Activated T-helper 2 cell treated with anti-CD3 and anti-CD28 coated beads, Interferon-gamma antibody, Interleukin-2, Interleukin-4, amounts not matched to agents 10 μg/mL and 5 μg/mL and 100 μg/mL, durations not matched to agents 14 hours and 24 hours and 36 hours (primary cell): ENCODE data around the gene EMC6. TPM values are rescaled to one million over a fixed set of nuclear protein-coding genes. Genes with fewer than 3 reads are reported as not detected.

ENCODE experiments used
- DNase-seq: peaks from one replicate; pipeline ENCODE4 v3.0.0; 2021; ENCODE audit warnings: low spot score
- H3K27ac Mint-ChIP-seq: one replicate; pipeline ENCODE4 v1.8.0; 2021; ENCODE audit warnings: mixed read lengths
- H3K27me3 Mint-ChIP-seq: one replicate; pipeline ENCODE4 v1.8.0; 2021; ENCODE audit warnings: low read depth, mixed read lengths
- H3K36me3 Mint-ChIP-seq: one replicate; pipeline ENCODE4 v1.8.0; 2021; ENCODE audit warnings: low read depth, mixed read lengths
- H3K4me1 Mint-ChIP-seq: one replicate; pipeline ENCODE4 v1.8.0; 2021; ENCODE audit warnings: low read depth, mixed read lengths
- H3K4me3 Mint-ChIP-seq: one replicate; pipeline ENCODE4 v1.8.0; 2021; ENCODE audit warnings: low read depth, mild to moderate bottlenecking, moderate library complexity, mixed read lengths
- H3K9me3 Mint-ChIP-seq: one replicate; pipeline ENCODE4 v1.8.0; 2021; ENCODE audit warnings: mixed read lengths
- intact Hi-C: fragments of 100-400 bp; cut with micrococcal nuclease; formaldehyde crosslinking; loops from one replicate; pipeline ENCODE4 v1.15.1; 2023
- total RNA-seq: library from RNA; stranded (reverse); gene quantifications from 2 replicates; pipeline ENCODE4 v1.2.3, GENCODE V29; 2022

Gene EMC6
- total RNA-seq, 1 donor from 2014 or later: 64.9 TPM

- Mint-ChIP-seq H3K27ac (peak overlapping the region; percentile 97), H3K4me1 (peaks cover 59% of the 10 kb centered on the region), H3K36me3 (peaks cover 68% of the 10 kb centered on the region), H3K9me3 (no peaks in the 10 kb centered on the region), H3K4me3 (peak overlapping the region; percentile 71), H3K27me3 (no peaks in the 10 kb centered on the region)
- intact Hi-C loops: loop anchor here (1.0 to 10.0 kb wide), 4 partner anchors 71 to 845 kb away; partner anchors contain the start of gene RAP1GAP2
- peak; percentile 32 for DNase-seq
These were observed 28.5 kb upstream of the EMC6 start for GRCh38 chr17:3639981-3640596.

- Mint-ChIP-seq H3K36me3 (peaks cover 74% of the 10 kb centered on the region), H3K4me1 (peaks cover 61% of the 10 kb centered on the region), H3K9me3 (no peaks in the 10 kb centered on the region), H3K27me3 (no peaks in the 10 kb centered on the region), H3K4me3 (no peak overlapping the region), H3K27ac (peak overlapping the region; percentile 97)
- no peak for DNase-seq
- intact Hi-C loops: loop anchor here (10.0 kb wide), 1 partner anchor 846 kb away; the partner anchor contains the start of gene RAP1GAP2
These were observed 27.6 kb upstream of the EMC6 start for GRCh38 chr17:3641014-3641413.

GRCh38 chr17:3641717-3642486 is 26.7 kb upstream of the EMC6 start:
- intact Hi-C loops: loop anchor here (10.0 kb wide), 1 partner anchor 847 kb away; the partner anchor contains the start of gene RAP1GAP2
- Mint-ChIP-seq H3K9me3 (no peaks in the 10 kb centered on the region), H3K27ac (peak overlapping the region; percentile 97), H3K4me1 (peaks cover 61% of the 10 kb centered on the region), H3K4me3 (no peak overlapping the region), H3K36me3 (peaks cover 74% of the 10 kb centered on the region), H3K27me3 (no peaks in the 10 kb centered on the region)
- no peak for DNase-seq

GRCh38 chr17:3643889-3644349 is 24.7 kb upstream of the EMC6 start:
- Mint-ChIP-seq H3K27ac (peak overlapping the region; percentile 68), H3K9me3 (no peaks in the 10 kb centered on the region), H3K27me3 (no peaks in the 10 kb centered on the region), H3K4me1 (peaks cover 50% of the 10 kb centered on the region), H3K4me3 (no peak overlapping the region), H3K36me3 (peaks cover 78% of the 10 kb centered on the region)
- intact Hi-C loops: loop anchor here (10.0 kb wide), 1 partner anchor 849 kb away; the partner anchor contains the start of gene RAP1GAP2
- no peak for DNase-seq

GRCh38 chr17:3645310-3645709 is 23.3 kb upstream of the EMC6 start:
- H3K4me3 Mint-ChIP-seq: no peak overlapping the region
- H3K36me3 Mint-ChIP-seq: peaks cover 76% of the 10 kb centered on the region
- no peak for DNase-seq
- intact Hi-C loops: loop anchor here (10.0 kb wide), 1 partner anchor 851 kb away; the partner anchor contains the start of gene RAP1GAP2
- H3K27ac Mint-ChIP-seq: peak overlapping the region; percentile 34
- peaks cover 38% of the 10 kb centered on the region for H3K4me1 Mint-ChIP-seq
- no peaks in the 10 kb centered on the region for H3K27me3 Mint-ChIP-seq
- no peaks in the 10 kb centered on the region for H3K9me3 Mint-ChIP-seq

GRCh38 chr17:3647251-3647650 is 21.4 kb upstream of the EMC6 start:
- no peak overlapping the region for H3K4me3 Mint-ChIP-seq
- no peaks in the 10 kb centered on the region for H3K27me3 Mint-ChIP-seq

GRCh38 chr17:3647769-3648555 is 20.6 kb upstream of the EMC6 start:
- Mint-ChIP-seq H3K4me3 (no peak overlapping the region), H3K27me3 (no peaks in the 10 kb centered on the region), H3K36me3 (peaks cover 66% of the 10 kb centered on the region), H3K9me3 (no peaks in the 10 kb centered on the region), H3K27ac (peak overlapping the region; percentile 35), H3K4me1 (peaks cover 17% of the 10 kb centered on the region)
- DNase-seq: peak; percentile 36
- intact Hi-C loops: loop anchor here (1.0 to 10.0 kb wide), 2 partner anchors 46 to 853 kb away; partner anchors contain the start of gene RAP1GAP2

More at GRCh38 chr17:3647251-3647650, 21.4 kb upstream of the EMC6 start:
- H3K9me3 Mint-ChIP-seq: no peaks in the 10 kb centered on the region
- intact Hi-C loops: loop anchor here (1.0 to 10.0 kb wide), 2 partner anchors 45 to 852 kb away; partner anchors contain the start of gene RAP1GAP2
- peaks cover 21% of the 10 kb centered on the region for H3K4me1 Mint-ChIP-seq
- H3K27ac Mint-ChIP-seq: no peak overlapping the region
- H3K36me3 Mint-ChIP-seq: peaks cover 66% of the 10 kb centered on the region
- no peak for DNase-seq

GRCh38 chr17:3655766-3656165 is 12.8 kb upstream of the EMC6 start:
- Mint-ChIP-seq H3K9me3 (no peaks in the 10 kb centered on the region), H3K36me3 (peaks cover 23% of the 10 kb centered on the region), H3K4me1 (no peaks in the 10 kb centered on the region), H3K4me3 (no peak overlapping the region), H3K27me3 (no peaks in the 10 kb centered on the region), H3K27ac (no peak overlapping the region)
- DNase-seq: no peak
- intact Hi-C loops: no loop called here

GRCh38 chr17:3656353-3656752 is 12.3 kb upstream of the EMC6 start:
- H3K9me3 Mint-ChIP-seq: no peaks in the 10 kb centered on the region
- no peaks in the 10 kb centered on the region for H3K27me3 Mint-ChIP-seq
- H3K4me1 Mint-ChIP-seq: no peaks in the 10 kb centered on the region
- peaks cover 23% of the 10 kb centered on the region for H3K36me3 Mint-ChIP-seq
- intact Hi-C loops: no loop called here
- no peak overlapping the region for H3K27ac Mint-ChIP-seq
- DNase-seq: no peak
- no peak overlapping the region for H3K4me3 Mint-ChIP-seq

GRCh38 chr17:3656755-3657587 is 11.6 kb upstream of the EMC6 start:
- intact Hi-C loops: no loop called here
- Mint-ChIP-seq H3K4me3 (no peak overlapping the region), H3K4me1 (no peaks in the 10 kb centered on the region), H3K36me3 (peaks cover 23% of the 10 kb centered on the region), H3K27ac (no peak overlapping the region), H3K27me3 (no peaks in the 10 kb centered on the region), H3K9me3 (no peaks in the 10 kb centered on the region)
- no peak for DNase-seq

- intact Hi-C loops: no loop called here
- no peaks in the 10 kb centered on the region for H3K9me3 Mint-ChIP-seq
- H3K27ac Mint-ChIP-seq: no peak overlapping the region
- peaks cover 18% of the 10 kb centered on the region for H3K36me3 Mint-ChIP-seq
- no peak overlapping the region for H3K4me3 Mint-ChIP-seq
- no peak for DNase-seq
- H3K27me3 Mint-ChIP-seq: no peaks in the 10 kb centered on the region
- no peaks in the 10 kb centered on the region for H3K4me1 Mint-ChIP-seq
These were observed 11.1 kb upstream of the EMC6 start for GRCh38 chr17:3657588-3657869.
